Dedifferentiated amniotic fluid mesenchymal stem cell (primary cell): ENCODE results near the gene CX3CL1.
"Not testable (repeated sequence)": the region's sequence is repeated elsewhere in the genome, so short reads cannot be mapped to it uniquely, and the experiment has no call there.

ENCODE experiments used
- DNase-seq: peaks from one replicate; pipeline ENCODE4 v3.0.0-alpha.2; 2016; ENCODE audit errors: extremely low spot score

Gene CX3CL1

DNA sequence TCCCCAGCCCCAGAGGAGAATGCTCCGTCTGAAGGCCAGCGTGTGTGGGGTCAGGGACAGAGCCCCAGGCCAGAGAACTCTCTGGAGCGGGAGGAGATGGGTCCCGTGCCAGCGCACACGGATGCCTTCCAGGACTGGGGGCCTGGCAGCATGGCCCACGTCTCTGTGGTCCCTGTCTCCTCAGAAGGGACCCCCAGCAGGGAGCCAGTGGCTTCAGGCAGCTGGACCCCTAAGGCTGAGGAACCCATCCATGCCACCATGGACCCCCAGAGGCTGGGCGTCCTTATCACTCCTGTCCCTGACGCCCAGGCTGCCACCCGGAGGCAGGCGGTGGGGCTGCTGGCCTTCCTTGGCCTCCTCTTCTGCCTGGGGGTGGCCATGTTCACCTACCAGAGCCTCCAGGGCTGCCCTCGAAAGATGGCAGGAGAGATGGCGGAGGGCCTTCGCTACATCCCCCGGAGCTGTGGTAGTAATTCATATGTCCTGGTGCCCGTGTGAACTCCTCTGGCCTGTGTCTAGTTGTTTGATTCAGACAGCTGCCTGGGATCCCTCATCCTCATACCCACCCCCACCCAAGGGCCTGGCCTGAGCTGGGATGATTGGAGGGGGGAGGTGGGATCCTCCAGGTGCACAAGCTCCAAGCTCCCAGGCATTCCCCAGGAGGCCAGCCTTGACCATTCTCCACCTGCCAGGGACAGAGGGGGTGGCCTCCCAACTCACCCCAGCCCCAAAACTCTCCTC lies 10.4 kb downstream of the CX3CL1 start:
- DNase-seq: no peak

- no peak for DNase-seq
Measured at GRCh38 chr16:57383276-57384247, 11.3 kb downstream of the CX3CL1 start.

GRCh38 chr16:57384248-57385070 lies 12.2 kb downstream of the CX3CL1 start:
- DNase-seq: no peak

DNA sequence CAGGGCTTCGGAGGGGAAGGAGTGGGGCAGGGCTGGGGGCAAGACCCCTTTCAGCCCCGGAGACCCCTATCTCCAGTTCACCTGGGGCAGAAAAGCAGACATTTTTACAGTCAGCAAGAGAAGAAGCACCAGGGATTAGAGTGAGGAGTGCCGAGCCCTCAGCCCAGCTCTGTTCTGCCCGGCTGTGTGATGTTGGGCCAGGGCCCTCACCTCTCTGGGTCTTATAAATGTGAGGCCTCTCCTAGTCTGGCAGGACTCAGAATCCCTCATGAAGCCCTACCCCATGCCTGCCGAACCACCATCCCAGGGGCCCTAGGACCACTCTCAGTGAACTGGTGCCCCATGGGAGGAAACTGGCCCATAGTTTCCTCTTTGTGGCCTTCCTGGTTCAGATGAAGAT lies 12.8 kb downstream of the CX3CL1 start:
- DNase-seq: no peak

- DNase-seq: peak; percentile 28
Measured at GRCh38 chr16:57386381-57386951, 14.2 kb downstream of the CX3CL1 start.

- no peak for DNase-seq
Measured at GRCh38 chr16:57387598-57388354, 15.5 kb downstream of the CX3CL1 start.

GRCh38 chr16:57388359-57389086 lies 16.2 kb downstream of the CX3CL1 start:
- DNase-seq: no peak

GRCh38 chr16:57389087-57389468 lies 16.8 kb downstream of the CX3CL1 start:
- no peak for DNase-seq

DNA sequence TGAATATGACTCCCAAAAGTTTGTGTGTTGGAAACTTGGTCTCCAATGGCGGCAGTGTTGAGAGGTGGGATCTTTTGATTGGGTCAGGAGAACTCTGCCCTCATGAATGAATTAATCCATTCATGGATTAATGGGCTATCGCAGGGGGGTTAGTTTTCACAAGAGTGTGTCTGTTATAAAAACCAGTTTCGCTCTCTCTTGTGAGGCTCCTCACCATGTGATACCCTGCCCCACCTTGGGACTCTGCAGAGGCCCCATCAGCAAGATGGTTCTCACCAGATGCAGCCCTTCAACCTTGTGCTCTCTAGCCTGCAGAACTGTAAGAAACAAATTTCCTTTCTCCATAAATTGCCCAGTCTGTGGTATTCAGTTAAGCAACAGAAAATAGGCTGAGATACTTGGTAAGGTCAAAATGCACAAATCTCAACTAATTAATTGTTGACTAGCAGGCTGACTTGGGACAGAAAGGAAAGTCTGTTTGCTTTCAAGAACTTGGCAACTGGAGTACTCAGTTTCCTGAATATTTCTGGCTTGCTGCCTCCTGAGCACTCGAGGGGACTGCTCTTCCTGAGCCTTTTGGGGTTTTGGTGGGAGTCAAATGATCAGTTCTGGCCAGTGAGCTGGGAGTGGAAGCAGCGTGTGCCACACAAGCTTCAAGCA lies 18.5 kb downstream of the CX3CL1 start:
- DNase-seq: no peak

DNA sequence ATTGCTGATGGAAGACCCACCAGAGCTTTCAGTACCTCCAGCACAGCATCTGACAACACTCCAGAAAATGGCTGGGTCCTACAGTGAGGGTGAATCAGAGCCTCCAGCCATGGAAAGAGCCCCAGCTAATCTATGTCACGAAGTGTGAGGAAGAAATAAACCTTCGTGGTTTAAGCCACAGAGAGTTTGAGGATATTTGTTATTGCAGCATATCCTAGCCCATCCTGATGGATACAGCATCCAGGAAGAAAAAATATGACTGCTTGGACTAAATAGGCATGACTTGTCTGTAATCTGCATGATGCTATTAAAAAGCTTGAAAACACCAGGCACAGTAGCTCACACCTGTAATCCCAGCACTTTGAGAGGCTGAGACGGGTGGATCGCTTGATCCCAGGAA lies 19.0 kb downstream of the CX3CL1 start:
- no peak for DNase-seq

DNA sequence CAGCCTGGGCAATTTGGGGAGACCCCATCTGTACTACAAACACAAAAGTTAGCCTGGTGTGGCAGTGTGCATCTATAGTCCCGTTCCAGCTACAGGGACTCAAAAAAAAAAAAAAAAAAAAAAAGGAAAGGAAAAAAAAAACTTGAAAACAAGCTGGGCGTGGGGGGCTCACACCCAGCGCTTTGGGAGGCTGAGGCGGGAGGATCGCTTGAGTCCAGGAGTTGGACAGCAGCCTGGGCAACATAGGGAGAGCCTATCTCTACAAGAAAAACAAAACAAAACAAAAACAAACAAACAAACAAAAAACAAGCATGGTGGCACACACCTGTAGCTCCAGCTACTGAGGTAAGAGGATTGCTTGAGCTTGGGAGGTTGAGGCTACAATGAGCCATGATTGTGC lies 19.4 kb downstream of the CX3CL1 start:
- no peak for DNase-seq

GRCh38 chr16:57392694-57393093 lies 20.4 kb downstream of the CX3CL1 start:
- DNase-seq: no peak

- no peak for DNase-seq
Measured at GRCh38 chr16:57394444-57394843, 22.2 kb downstream of the CX3CL1 start.

- no peak for DNase-seq
Measured at GRCh38 chr16:57395026-57395425, 22.7 kb downstream of the CX3CL1 start.

DNA sequence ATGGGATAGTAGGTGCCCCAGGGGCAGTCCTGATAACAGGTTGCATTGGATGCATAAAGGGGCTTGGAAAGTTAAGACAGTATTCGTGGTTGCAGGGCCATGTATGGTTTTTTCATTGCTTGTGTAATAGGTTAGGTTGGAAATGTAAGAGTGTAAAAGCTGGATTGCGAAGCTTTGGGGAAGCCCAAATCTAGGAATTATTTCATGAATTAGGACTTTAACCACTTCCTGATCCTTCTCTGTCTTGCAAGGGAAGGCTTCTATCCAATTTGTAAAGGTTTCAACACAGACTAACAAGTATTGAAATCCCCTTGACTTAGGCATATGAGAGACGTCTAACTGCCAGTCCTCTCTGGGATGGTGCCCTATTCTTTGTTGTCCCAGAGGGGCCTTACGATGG lies 24.5 kb downstream of the CX3CL1 start:
- no peak for DNase-seq

DNA sequence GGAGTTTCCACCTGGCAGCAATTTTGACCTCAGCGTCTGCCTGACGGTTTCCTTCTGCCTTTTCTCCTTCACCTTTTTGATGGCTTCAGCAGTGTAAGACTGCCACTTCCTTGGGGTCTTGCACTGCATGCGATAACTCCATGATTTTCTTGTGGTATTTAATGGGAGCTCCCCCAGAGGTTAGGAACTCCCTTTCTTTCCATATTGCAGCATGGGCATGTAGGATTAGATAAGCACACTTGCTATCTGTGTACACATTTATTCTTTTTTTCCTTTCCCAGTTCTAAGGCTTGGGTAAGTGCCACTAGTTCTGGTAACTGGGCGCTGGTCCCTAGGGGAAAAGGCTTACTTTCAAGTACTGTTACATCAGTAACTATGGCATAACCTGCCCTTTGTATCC lies 25.2 kb downstream of the CX3CL1 start:
- DNase-seq: not testable (repeated sequence)

- no peak for DNase-seq
Measured at GRCh38 chr16:57401943-57402640, 29.8 kb downstream of the CX3CL1 start.

DNA sequence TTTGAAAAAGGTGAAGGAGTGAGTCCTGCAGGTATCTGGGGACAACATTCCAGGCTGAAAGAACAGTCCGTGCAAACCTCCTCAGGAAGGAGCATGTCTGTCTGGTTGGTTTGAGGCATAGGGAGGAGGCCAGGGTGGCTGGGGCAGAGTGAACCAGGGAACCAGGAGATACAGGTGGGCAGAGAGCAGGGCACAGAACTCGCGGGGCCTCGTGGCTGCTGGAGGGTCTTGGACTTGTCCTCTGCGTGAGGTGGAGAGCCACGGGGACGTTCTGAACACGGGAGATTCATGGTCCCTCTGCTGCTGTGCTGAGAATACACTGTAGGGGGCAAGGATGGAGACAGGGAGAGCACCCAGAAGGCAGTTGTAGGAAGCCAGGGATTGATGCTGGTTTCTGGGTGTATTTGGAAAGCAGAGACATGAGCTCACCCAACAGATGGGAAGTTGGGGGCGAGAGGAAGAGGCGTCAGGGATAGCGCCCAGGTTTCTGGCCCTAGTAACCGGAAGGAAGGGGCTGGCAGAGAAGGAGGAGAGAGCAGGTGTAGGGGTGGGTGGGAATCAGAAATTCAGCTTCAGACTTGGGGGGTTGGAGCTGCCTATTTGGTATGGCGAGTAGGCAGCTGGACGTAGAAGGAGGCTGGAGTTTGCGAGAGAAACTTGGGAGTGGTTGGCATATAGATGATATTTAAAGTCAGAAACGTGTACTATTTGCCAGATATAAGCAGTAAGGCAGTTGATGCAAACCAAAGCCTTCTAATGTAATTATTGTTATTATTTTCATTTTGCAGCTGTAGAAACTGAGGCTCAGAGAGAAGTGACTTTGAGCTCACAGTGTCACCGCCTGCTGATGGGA lies 31.9 kb downstream of the CX3CL1 start, which contains the start of gene CCL17:
Gene CCL17 (plus strand): TSS at position 803 of the 853 bp plus-strand sequence. CDS start 9,166 bp downstream, outside the sequence.
- DNase-seq: no peak
